ENCODE data around the gene PPP5C.
"Not testable (repeated sequence)": the region's sequence is repeated elsewhere in the genome, so short reads cannot be mapped to it uniquely, and the experiment has no call there.

The PPP5C gene

GRCh38 chr19:46431824-46432223 is 84.9 kb downstream of the PPP5C start:
- Mint-ChIP-seq H3K9me3 (no peaks in the 10 kb centered on the region), H3K36me3 (ENCODE audit: low read depth) (no peaks in the 10 kb centered on the region), H3K27ac (peak overlapping the region in 1 of 3 experiments; percentile 27), H3K4me3 (no peak overlapping the region), H3K4me1 (peaks cover 38% of the 10 kb centered on the region), H3K27me3 (ENCODE audit: low read depth) (peaks cover 13% of the 10 kb centered on the region)
- TF ChIP-seq CTCF (IDR thresholded peaks at IDR 0.05; ENCODE audit: unreplicated experiment in 3 of 3) = no peak

GRCh38 chr19:46433470-46433869 is 86.6 kb downstream of the PPP5C start:
- H3K4me3 Mint-ChIP-seq; H3K27ac Mint-ChIP-seq; H3K36me3 Mint-ChIP-seq (ENCODE audit: low read depth); H3K27me3 Mint-ChIP-seq (ENCODE audit: low read depth); H3K9me3 Mint-ChIP-seq: not testable (repeated sequence)
- peaks cover 27% of the 10 kb centered on the region for H3K4me1 Mint-ChIP-seq

GRCh38 chr19:46435009-46435408 is 88.1 kb downstream of the PPP5C start:
- Mint-ChIP-seq H3K27me3 (ENCODE audit: low read depth) (peaks cover 4% of the 10 kb centered on the region), H3K9me3 (no peaks in the 10 kb centered on the region), H3K4me3 (no peak overlapping the region), H3K36me3 (ENCODE audit: low read depth) (no peaks in the 10 kb centered on the region), H3K4me1 (peaks cover 13% of the 10 kb centered on the region), H3K27ac (peak overlapping the region in 2 of 3 experiments; percentile 21 to 57)
- no peak for TF ChIP-seq CTCF (IDR thresholded peaks at IDR 0.05; ENCODE audit: unreplicated experiment in 3 of 3)

- not testable (repeated sequence) for H3K27me3 Mint-ChIP-seq (ENCODE audit: low read depth); H3K4me3 Mint-ChIP-seq; H3K36me3 Mint-ChIP-seq (ENCODE audit: low read depth); H3K9me3 Mint-ChIP-seq
- Mint-ChIP-seq H3K27ac (peak overlapping the region in 1 of 3 experiments; percentile 57), H3K4me1 (peaks cover 12% of the 10 kb centered on the region)
Observed at GRCh38 chr19:46435689-46436088, 88.8 kb downstream of the PPP5C start.

Measured in nephron (organoid).